ENCODE results near the gene RASGEF1C.
"Not testable (repeated sequence)": the region's sequence is repeated elsewhere in the genome, so short reads cannot be mapped to it uniquely, and the experiment has no call there.

The RASGEF1C gene

DNA sequence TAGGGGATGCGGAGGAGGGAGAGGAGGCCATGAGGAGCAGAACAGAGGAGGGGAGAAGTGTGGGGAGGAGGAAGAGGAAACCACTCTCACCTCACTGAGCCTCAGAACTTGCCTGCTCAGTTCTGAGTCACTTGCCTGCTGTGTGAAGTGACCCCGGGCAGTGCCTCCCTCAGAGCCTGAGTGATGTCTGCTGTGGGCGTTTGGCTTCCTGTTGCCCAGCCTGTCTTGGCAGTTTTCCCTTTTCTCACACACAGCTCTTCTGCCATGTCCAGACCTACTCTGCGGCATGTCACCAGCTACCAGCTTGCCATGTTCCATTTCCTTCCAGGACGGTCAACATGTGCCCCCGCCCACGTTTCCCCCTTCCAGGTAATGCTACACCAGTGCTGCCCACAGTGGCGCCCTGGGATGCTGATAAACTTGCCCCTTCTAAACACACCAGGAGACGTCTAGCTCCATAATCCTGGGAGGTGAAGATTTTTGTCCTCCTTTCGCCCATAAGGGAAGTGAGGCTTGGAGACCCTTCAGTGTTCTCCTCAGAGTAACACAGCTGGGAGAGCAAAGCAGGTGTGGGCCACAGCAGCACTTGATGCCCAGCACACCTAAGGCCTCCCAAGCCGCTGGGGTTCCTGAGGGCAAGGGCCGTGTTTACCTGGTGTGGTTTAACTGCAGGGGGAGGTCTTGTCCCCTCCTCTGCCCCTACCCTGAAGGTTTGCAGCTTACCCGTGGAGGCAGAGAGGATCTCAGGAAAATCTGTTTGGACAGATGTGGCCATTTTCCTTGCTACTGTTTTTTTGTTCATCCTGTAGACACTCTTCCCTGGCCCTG lies 73.7 kb downstream of the RASGEF1C start:
- no peak for DNase-seq

- DNase-seq: no peak
Measured at GRCh38 chr5:180133971-180134508, 75.0 kb downstream of the RASGEF1C start.

GRCh38 chr5:180133551-180133950 lies 75.5 kb downstream of the RASGEF1C start:
- DNase-seq: no peak

DNA sequence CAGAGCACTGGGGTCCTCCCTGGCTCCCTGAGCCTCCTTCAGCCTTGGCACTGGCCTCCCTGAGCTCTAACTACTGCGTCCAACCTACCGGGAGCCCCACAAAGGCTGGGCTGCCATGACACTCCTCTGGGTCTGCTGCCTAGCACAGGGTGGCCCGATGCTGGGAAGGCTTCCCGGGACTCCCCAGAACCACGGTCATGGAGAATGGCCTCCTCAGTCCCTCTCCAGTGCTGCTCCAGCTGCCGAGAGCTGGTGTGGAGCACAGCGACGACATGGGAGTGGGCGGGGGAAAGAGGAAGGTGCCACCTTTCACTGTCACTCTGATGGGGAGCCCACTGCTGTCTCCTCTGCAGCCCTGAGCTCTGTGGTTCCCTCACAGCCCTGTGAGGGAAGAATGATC lies 76.0 kb downstream of the RASGEF1C start:
- DNase-seq: no peak

DNA sequence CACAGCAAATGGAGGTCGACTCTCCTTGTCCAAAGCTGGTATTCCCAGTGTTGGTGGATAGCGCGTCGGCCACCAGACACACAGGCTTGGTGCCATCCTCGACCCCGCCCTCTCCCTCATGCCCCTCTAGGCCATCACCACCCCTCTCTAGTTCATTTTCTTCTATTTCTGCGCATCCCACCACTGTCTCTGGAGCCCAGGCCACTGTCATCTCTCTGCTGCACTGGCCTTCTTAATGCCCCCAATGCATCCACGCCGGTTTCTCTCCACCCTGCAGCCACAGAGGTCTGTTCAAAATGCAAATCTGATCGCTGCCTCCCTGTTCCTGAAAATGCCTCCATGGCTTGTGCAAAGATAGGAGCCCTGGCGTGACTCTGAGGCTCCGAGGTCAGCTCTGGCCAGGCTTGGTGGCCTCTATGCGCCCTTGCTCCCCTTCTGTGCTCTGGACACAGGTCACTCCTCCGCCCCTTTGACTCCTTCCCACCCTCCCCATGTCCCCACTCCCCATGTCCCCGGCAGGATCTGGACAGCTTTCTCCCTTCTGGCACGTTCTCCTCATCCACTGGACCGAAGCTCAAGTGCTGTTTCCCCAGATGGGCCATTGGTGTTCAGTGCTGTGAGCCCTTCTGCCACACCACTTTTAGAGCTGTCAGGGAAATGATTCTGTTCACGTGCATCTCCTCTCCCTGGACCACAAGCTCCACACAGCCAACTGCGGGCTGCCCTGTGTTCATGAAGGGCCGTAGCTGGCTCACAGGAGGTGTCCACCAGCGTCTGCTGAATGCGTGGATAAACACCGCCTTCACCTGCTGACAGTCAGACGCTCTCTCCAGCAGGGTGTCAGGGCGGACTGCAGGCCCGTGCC lies 77.9 kb downstream of the RASGEF1C start:
- no peak for DNase-seq

- DNase-seq: no peak
Measured at GRCh38 chr5:180130291-180130869, 78.6 kb downstream of the RASGEF1C start.

DNA sequence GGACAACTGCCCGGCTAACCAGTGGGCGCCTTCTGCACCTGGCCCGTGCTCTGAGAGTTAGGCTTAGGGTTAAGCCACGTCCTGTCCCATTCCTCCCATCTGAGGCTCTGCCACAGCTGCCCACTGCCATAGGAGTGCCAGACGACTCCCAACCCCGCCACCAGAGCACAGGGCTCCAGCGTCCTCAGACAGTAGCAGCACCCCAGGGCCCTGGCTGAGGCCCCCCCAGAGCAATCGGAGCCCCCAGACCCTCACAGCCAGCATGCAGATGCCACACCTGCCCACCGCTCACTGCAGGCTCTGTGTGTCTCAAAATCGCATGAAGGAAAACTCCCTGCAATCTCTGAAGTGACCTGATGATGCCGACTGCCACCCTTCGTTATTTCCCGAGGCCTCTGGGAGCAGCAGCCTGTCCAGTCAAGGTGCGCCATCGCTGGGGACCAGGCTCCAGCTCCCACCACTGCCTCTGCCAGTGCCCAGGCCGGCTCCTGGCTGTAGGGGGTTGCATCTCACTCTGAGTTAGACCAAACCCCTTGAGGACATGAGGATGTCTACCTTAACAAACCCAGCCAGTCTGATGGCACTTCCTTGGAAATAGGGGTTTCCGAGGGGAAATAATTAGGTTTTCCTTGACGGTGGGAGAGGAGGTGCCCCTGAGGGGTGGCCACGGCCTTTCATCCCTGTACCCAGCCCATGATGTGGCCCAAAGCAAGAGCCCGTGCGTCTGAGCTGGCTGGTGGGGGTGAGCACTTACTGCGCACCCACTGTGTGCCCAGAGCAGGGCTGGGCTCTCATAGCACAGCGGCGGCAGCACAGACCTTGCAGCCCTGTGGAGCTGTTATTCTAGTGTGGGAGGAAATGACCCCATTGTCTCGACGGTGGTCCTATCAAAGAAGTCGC lies 79.5 kb downstream of the RASGEF1C start:
- DNase-seq: no peak

DNA sequence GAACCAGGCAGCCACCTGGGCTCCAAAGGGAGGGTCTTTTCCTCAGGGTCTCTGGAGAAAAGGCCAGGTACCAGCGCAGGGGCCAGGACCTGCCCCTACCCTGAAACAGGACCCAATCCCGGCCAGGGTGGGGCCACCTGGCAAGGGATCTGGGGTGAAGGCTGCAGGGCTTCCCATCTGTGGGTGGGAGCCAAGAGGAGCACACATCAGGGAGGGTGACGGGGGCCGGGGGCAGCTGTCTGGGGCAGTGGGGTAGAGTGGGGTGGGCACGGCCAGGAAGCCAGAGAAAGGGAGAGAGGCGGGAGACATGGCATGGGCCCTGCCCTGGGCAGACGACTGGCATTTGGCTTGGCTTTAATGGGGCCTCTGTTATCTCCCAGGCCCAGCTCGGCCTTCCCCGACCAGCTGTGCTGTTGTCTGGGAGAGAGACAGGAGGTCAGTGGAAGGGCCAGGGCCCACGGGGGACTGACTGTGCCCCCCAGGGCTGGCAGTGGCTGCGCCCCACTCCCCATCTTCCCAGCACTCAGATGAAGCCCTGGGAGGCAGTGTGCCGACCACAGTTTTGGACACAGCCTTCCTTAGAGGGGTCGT lies 80.2 kb downstream of the RASGEF1C start:
- DNase-seq: no peak

GRCh38 chr5:180127682-180128670 lies 81.0 kb downstream of the RASGEF1C start:
- no peak for DNase-seq

DNA sequence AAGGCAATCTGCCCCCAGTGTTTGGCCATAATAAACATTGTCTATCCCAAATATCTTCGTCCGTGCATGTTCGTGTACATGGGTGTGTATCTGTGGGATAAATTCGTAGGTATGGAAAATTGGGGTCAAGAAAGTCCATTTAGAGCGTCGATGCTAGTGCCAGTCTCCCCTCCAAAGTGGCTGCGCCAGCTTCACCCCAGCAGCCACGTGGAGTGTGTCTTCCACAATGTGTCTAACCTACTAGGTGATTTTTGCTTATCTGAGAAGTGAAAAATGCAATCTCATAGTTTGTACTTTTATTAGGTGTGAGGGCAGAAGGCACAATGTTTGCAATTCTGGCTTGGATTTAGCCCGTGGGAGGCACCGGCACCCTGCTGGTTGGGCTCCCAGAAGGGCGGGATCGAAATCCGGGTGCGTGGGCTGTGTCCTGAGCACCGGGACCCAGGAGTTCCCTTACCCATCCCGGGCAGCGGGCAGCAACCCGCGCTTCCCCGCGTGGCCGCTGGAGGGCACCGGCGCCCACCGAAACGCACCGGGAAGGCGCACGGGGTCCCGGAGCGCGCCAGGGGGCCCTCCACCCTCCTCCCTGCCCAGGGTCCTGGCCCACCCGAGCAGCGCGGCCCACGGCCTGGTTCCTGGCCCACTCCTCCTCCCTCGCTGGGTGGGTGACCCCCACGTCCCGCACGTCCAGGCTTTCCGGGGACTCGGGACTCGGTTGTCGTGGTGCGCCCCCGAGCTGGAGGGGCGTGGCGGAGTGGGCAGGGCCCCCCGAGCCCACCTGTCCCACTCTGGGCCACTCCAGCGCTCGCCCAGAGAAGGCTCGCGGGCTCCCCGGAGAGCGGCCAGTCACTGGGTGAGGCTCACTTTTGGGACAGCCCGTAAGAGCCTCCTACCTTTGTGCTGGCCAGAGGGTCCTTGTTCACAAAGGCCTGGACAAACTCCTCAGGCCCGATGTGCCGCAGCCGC lies 82.0 kb downstream of the RASGEF1C start:
- DNase-seq: no peak

- DNase-seq: not testable (repeated sequence)
Measured at GRCh38 chr5:180126156-180126555, 82.9 kb downstream of the RASGEF1C start.

GRCh38 chr5:180124662-180125061 lies 84.3 kb downstream of the RASGEF1C start:
- not testable (repeated sequence) for DNase-seq

GRCh38 chr5:180122875-180123274 lies 86.1 kb downstream of the RASGEF1C start:
- DNase-seq: no peak

- no peak for DNase-seq
Measured at GRCh38 chr5:180121826-180122413, 87.1 kb downstream of the RASGEF1C start.

DNA sequence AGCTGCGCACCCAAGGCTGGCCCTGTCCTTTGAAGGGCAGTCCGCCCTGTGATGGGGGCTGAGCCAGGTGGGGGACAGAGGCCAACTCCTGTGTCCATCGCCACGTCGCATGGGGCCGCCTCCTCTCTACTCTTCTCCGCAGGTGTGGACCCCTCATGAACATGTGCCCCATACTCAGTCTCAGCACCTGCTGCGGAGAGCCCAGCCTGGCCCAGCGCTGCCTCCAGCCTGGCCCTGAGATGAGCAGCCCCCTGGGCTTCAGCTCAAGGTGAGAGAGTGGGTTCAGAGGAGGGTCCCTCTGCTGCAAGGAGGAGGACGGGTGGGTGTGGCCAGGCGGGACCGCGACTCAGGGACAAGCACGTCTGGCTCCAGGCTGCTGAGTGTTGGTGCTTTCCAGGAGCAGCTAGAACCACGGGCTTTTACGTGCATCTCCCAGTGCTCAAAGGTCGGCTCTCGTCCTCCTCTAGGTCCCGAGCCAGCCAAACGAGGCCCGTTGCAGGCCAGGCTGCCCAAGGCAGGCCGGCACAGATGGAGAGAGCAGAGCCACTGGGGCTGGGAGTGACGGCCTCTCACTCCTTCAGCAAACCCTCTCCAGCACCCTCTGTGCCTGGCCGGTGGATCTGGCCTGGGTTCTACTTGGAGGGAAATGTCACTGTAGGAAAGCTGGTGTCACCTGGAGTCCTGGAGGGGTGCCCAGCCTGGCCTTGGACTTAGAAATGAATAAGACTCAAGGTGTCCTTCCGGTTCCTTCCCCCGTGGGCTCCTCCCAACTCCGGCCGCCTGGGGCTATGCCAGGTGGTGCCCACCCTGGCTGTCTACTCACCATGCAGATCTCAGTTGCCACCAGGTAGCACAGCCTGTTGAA lies 88.5 kb downstream of the RASGEF1C start:
- DNase-seq: no peak

DNA sequence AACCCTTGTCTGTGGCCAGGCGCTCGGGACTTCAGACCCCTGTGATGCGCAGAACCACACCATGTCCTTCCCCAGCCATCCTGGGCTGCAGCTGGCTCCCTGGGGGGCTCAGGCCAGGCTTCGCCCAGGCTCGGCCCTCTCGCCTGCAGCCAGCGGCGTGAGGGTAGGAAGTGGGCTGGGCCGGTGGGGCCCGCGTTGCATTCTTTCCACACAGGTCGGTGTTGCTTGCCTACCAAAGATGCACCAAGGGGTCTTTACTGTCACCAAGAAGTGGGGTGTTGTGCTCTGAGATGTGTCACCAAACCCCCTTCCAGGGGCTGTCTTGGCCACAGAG lies 89.1 kb downstream of the RASGEF1C start:
- DNase-seq: no peak

DNA sequence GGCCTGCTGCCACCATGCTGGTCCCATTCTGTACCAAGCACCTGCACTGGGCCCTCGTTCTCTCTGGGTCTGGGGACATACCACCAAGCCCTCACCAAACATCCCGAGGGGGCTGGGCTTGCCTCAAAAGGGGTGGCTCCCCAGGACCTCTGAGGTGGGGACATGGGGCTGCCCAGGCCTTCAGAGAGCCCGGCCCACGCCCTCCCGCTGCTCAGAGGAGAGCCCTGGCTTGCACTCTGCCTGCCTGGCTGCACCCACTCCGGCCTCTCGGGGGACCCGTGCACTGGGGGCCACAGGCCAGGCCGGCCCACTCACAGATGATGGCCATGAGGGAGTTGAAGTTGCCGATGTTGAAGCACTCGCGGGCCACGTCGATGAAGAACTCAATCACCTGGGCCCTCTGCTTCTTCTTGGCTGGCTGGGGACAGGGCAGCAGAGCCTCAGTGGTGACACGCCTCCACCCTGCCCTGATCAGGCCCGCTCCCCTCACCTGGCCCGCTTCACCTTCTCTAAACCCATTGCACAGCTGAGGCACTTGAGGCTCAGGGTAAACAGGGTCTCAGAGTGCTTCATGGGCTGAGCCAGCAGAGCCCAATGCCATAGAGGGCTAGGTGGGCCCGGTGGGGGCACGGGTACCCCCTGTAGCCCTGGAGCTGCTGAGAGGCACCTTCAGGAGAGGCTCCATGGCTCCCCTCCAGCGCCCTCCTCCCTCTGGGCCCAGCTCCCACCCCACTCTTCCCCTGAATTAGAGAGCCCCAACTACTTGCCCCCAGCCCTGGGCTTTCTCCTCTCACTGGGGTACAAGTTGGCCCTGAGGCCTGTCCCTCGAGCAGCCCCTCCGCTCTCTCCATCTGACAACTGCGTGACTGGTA lies 89.7 kb downstream of the RASGEF1C start:
- no peak for DNase-seq

All from activated effector memory CD4-positive, alpha-beta T cell treated with Interleukin-2 at 50 U/mL for 16 hours (primary cell).